SK-N-SH (cell line): ENCODE data around the gene PCP4.

ENCODE experiments used
- CTCF ChIP-seq: fragments of 200-600 bp; sonication (generic); IDR thresholded peaks from 2 replicates; pipeline ENCODE4 v1.6.1; 2017; ENCODE audit warnings: antibody characterized with exemption, mild to moderate bottlenecking, moderate library complexity
- ELF1 ChIP-seq: IDR thresholded peaks from 2 replicates; pipeline ENCODE4 v1.4.0; 2012
- EZH2phosphoT487 ChIP-seq: fragments of 200-600 bp; sonication (generic); IDR thresholded peaks from 2 replicates; pipeline ENCODE4 v1.6.1; 2017; ENCODE audit warnings: low read depth, mixed run types, mild to moderate bottlenecking, antibody characterized with exemption, moderate library complexity, borderline replicate concordance
- GABPA ChIP-seq: IDR thresholded peaks from 2 replicates; pipeline ENCODE4 v1.4.0; 2012; ENCODE audit warnings: low read depth, mild to moderate bottlenecking
- NRF1 ChIP-seq: IDR thresholded peaks from 2 replicates; pipeline ENCODE4 v1.6.1; 2012; ENCODE audit warnings: low read depth, mild to moderate bottlenecking, low read length
- RCOR1 ChIP-seq: fragments of 150-350 bp; IDR thresholded peaks from 2 replicates; pipeline ENCODE4 v1.6.1; 2017; ENCODE audit warnings: antibody characterized with exemption, low read length
- RFX5 ChIP-seq: IDR thresholded peaks from 2 replicates; pipeline ENCODE4 v1.6.1; 2012; ENCODE audit warnings: mild to moderate bottlenecking, improper control_type of control experiment, low read length
- SMC3 ChIP-seq: IDR thresholded peaks from 2 replicates; pipeline ENCODE4 v1.6.1; 2012; ENCODE audit warnings: low read depth, low read length, improper control_type of control experiment
- YY1 ChIP-seq: IDR thresholded peaks from 2 replicates; pipeline ENCODE4 v1.4.0; 2012; ENCODE audit warnings: low read depth, mild to moderate bottlenecking

- TF ChIP-seq YY1, result no peak
- TF ChIP-seq ELF1, result no peak
- no peak for TF ChIP-seq CTCF
- no peak for TF ChIP-seq GABPA
- no peak for TF ChIP-seq RCOR1
- TF ChIP-seq SMC3, result no peak
- TF ChIP-seq NRF1, result no peak
- no peak for TF ChIP-seq EZH2phosphoT487
- TF ChIP-seq RFX5, result no peak
These were observed 48.7 kb upstream of the PCP4 start for GRCh38 chr21:39818557-39818956.
